Left cardiac atrium (tissue), 4 donors: Measurements from ENCODE around the gene TAPBP. TPM values are rescaled to one million over a fixed set of nuclear protein-coding genes. Genes with fewer than 3 reads are reported as not detected.
"Not testable (repeated sequence)": the region's sequence is repeated elsewhere in the genome, so short reads cannot be mapped to it uniquely, and the experiment has no call there.

Experiments used
- ATAC-seq, 2 donors: fragments of 200-7000 bp; cut with Tn5 transposase; one replicate each; pipeline ENCODE4 v1.9.1; 2020; ENCODE audit warnings: mild to moderate bottlenecking in 2 of 2, moderate library complexity in 2 of 2
- DNase-seq: peaks from one replicate; pipeline ENCODE4 v3.0.0-alpha.2; 2020
- intact Hi-C, 2 donors: fragments of 100-400 bp; cut with DNase I; formaldehyde crosslinking; loops; one replicate each; pipeline versions ENCODE4 v1.14.1 to v1.15.1; 2022 to 2023
- long read RNA-seq: library from polyadenylated mRNA; unstranded; transcript quantifications from one replicate; pipeline ENCODE4 v2.0.0, GENCODE V29; 2021
- total RNA-seq, 2 donors: library from RNA; stranded (reverse); fragmentation: NEBNext Ultra II Directional; extraction: Animal tissue kit (Norgen Biotek cat#: 25700); gene quantifications; one replicate each; pipeline ENCODE4 v1.2.1, GENCODE V29; 2021
- donor health status: DM: no; HTN: yes; CAD: no.
- donor health status: DM: no; HTN: yes; CAD: no; lungs with severe emphysema.
- donor health status: DM: yes; HTN: yes; CAD: no.
- donor health status: Dilated cardiomyopathy.

TAPBP gene
- 10 to 100 TPM; 74.0 to 80.9 TPM for total RNA-seq
- long read RNA-seq, transcript TAPBP-234 (8 exons, 3,759 nt), result major isoform, 16 of 47 reads
- long read RNA-seq, partial matches to known transcripts, result 4 of 47 reads
- long read RNA-seq, other reads (novel, unspliced or antisense), result 24 of 47 reads

- ATAC-seq (peak; percentile 14 to 20), DNase-seq (peak; percentile 67)
- intact Hi-C loops, result no loop called here
Observed at GRCh38 chr6:33313709-33314514, at the start of gene TAPBP. TAPBP (minus strand) TSS chr6:33314078; CDS start chr6:33314041, 37 bp downstream.

DNA sequence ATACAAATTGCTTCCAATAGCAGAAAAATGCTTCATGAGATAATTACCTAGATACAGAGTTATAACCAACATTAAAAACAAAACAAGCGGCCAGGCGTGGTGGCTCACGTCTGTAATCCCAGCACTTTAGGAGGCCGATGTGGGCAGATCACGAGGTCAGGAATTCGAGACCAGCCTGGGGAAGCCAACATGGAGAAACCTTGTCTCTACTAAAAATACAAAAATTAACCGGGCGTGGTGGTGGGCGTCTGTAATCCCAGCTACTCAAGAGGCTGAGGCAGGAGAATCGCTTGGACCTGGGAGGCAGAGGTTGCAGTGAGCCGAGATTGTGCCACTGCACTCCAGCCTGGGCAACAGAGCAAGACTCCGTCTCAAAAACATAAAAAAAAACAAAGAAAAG, 49.6 kb upstream of the TAPBP start:
- intact Hi-C loops, DNase-seq, ATAC-seq: not testable (repeated sequence)

DNA sequence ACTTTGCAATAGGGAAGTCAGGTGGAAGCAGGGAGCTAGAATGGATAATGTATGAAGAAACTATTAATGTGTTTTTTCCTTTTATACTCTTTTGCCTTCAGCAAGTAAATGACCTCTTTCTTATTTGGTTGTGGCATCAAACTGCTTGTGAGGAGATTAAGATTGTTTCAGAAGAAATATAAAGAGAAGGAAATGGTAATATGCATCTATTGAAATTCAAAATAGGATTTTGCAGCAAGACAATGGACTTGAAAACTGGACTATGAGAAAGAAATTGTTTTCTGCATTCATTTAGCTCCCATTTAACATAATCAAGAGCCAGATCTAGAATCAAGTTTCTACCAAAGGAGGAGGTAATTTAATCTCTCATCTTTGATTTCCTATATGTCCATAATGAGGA, 45.5 kb upstream of the TAPBP start:
- DNase-seq (no peak), ATAC-seq (no peak)
- intact Hi-C loops, result no loop called here

DNA sequence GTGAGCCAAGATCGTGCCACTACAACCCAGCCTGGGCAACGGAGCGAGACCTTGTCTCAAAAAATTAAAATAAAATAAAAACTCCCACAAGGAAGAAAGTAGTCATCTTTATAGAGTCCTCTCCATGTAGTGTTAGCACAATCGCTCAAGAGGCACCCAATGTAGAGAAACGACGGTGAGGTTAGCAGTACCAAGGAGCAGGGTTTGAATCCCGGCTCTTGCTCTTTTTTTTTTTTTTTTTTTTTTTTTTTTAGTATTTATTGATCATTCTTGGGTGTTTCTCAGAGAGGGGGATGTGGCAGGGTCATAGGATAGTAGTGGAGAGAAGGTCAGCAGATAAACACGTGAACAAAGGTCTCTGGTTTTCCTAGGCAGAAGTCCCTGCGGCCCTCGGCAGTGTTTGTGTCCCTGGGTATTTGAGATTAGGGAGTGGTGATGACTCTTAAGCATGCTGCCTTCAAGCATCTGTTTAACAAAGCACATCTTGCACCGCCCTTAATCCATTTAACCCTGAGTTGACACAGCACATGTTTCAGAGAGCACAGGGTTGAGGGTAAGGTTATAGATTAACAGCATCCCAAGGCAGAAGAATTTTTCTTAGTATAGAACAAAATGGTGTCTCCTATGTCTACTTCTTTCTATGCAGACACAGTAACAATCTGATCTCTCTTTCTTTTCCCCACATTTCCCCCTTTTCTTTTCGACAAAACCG, 43.4 kb upstream of the TAPBP start:
- intact Hi-C loops, ATAC-seq: not testable (repeated sequence)

DNA sequence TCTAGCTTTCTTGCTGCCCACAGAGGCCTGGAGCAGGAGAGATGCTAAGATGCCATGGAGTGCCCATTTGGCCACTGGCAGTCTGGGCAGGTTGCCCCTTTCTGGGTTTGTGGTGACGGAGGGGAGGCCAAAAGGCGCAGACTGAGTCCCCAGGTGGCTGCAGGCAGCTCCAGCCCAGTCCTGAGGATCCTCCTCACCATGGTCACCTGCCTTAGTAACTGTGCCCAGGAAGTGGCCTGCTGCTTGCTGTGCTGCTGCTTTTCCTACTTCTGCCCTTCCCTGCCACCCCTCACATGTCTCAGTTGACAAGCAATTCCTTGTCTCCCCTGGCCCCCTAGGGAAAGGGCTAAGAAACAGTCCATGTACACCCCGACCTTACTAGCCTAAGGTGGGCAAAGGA, 42.4 kb upstream of the TAPBP start:
- ATAC-seq (no peak), DNase-seq (no peak)
- intact Hi-C loops, result no loop called here

More for the DNA sequence above, 43.4 kb upstream of the TAPBP start:
- DNase-seq, result not testable (repeated sequence)

DNA sequence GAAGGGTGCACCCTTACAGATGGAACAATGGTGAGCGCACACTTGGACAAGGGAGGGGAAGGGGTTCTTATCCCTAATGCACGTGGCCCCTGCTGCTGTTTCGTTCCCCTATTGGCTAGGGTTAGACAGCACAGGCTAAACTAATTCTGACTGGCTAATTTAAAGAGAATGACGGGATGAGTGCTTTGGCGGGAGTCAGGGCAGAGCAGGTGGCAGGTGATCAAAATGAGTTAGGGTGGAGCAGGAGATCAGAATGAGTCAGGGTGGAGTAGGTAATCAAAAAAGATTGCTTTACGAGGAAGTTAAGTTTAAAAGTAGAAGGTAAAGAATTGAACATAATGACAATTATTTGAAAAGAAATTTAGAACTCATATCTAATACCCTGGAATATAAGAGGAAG, 42.0 kb upstream of the TAPBP start:
- DNase-seq, intact Hi-C loops, ATAC-seq: not testable (repeated sequence)

- intact Hi-C loops, result no loop called here
- ATAC-seq (no peak), DNase-seq (no peak)
Observed at GRCh38 chr6:33347816-33348215, 33.9 kb upstream of the TAPBP start.

DNA sequence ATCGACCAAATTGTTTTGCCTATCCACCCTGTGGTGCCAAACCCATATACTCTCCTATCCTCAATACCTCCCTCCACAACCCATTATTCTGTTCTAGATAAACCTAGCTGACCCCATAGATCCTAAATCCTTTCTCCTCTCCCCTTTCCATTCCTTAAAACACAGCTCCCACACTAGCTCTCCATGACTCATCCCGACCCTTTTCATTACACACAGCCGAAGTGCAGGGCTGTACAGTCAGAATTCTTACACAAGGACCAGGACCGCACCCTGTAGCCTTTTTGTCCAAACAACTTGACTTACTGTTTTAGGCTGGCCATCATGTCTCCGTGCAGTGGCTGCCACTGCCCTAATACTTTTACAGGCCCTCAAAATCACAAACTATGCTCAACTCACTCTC, 33.1 kb upstream of the TAPBP start:
- DNase-seq, ATAC-seq, intact Hi-C loops: not testable (repeated sequence)

DNA sequence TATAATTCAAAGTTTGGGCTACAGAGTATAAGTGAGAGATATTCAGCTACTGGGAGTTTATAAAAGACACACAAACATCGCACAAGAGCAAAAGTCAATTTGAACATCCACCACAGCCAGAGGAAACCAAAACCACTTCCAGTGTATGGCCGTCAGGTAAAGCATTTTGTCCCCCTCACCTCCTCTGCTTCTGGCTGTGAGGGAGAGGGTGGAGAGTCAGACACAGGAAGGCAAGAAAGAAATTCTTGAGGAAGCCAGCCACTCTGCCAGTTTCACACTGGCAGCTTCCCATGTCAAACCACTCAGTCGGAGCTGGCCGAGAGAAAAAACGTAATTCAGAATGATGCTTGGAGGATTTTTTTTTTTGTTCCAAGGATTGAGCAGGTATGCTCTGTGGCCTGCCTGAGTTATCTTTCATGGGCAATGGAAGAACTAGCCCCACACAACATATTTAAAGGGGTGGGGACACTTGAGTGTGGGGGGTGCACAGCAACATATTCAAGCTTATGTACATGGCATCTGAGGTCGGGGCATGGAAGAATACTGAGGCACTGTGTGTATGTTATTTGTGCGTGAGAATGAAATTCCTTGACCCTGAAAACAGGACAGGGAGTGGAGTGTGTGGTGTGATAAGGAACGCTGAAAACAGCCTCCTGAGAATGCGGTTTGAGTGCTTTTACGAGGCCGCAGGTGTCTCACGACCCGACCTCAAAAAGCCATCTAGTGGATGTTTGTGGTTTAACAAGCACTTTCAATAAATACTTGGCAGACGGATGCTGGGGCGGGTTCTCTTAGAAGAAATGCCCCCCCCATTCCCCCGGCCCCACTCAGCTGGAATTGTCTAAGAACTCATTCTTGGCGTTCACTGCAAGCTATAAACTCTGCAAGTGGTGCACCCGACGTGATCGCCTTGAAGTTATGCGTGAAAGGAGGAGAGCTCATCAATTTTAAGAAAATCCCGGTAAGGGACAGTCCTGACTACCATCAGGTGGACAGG, 31.1 kb upstream of the TAPBP start:
- ATAC-seq (peak; percentile 54 to 78), DNase-seq (peak; percentile 71)
- intact Hi-C loops, result no loop called here

- ATAC-seq (peak; percentile 46 to 81), DNase-seq (no peak)
- intact Hi-C loops, result no loop called here
Observed at GRCh38 chr6:33343953-33344611, 30.2 kb upstream of the TAPBP start.

DNA sequence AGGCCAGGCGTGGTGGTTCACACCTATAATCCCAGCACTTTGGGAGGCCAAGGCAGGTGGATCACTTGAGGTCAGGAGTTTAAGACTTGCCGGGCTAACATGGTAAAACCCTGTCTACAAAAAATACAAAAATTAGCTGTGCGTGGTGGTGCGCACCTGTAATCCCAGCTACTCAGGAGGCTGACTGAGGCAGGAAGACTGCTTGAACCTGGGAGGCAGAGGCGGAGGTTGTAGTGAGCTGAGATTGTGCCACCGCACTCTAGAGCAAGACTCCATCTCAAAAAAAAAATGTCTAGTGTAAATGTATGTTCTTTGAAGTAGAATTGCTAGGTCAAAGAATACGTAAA, 29.7 kb upstream of the TAPBP start:
- intact Hi-C loops, ATAC-seq, DNase-seq: not testable (repeated sequence)

DNA sequence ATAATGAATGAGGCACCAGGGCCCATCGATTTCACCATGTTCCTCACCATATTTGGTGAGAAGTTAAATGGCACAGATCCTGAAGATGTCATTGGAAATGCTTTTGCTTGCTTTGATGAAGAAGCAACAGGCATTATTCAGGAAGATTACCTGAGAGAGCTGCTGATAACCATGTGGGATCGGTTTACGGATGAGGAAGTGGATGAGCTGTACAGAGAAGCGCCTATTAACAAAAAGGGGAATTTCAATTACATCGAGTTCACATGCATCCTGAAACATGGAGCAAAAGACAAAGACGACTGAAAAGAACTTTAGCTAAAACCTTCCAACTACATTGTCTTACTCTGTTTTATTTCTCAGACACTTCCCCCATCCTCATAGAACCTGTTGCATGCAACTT, 25.3 kb upstream of the TAPBP start:
- no peak for ATAC-seq
- no peak for DNase-seq
- intact Hi-C loops, result no loop called here

- intact Hi-C loops, result no loop called here
- no peak for ATAC-seq
- DNase-seq, result no peak
Observed at GRCh38 chr6:33336495-33336894, 22.6 kb upstream of the TAPBP start.

- intact Hi-C loops, result no loop called here
- DNase-seq (no peak), ATAC-seq (no peak)
Observed at GRCh38 chr6:33335916-33336315, 22.0 kb upstream of the TAPBP start.

GRCh38 chr6:33333666-33334065, 19.8 kb upstream of the TAPBP start:
- ATAC-seq (no peak), DNase-seq (no peak)
- intact Hi-C loops, result no loop called here

- ATAC-seq (no peak), DNase-seq (no peak)
- intact Hi-C loops, result no loop called here
Observed at GRCh38 chr6:33330736-33331135, 16.9 kb upstream of the TAPBP start.

DNA sequence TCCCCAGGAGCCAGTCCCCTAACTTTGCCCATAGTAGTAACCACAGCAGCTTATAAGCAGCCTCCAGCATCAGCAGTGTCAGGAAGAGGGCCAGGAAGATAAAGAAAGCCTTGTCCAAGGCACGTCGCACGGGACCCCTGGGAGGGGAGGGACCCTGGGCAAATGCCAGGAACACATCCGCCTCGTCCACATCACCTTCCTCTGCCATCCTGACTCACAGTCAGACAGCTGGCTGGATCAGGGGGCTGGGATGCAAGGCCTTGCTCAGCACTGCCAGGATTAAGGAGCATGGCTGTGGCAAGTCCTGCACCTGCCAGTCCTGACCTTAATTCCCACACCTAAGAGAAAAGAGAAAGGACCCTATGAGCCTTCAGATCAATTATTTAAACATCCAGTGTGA, 15.2 kb upstream of the TAPBP start:
- DNase-seq, result no peak
- intact Hi-C loops, result no loop called here
- no peak for ATAC-seq

GRCh38 chr6:33324125-33324524, 10.2 kb upstream of the TAPBP start:
- intact Hi-C loops, result no loop called here

GRCh38 chr6:33323623-33323948, 9.7 kb upstream of the TAPBP start:
- intact Hi-C loops, result no loop called here
- no peak for DNase-seq
- ATAC-seq, result no peak

More at GRCh38 chr6:33324125-33324524, 10.2 kb upstream of the TAPBP start:
- no peak for ATAC-seq
- DNase-seq, result no peak
